Loucy (cell line): Measurements from ENCODE around the gene MLF2.

Experiments used
- EZH2phosphoT487 ChIP-seq: fragments of 200-600 bp; IDR thresholded peaks from 2 replicates; pipeline ENCODE4 v1.6.1; 2018; ENCODE audit warnings: antibody characterized with exemption, mild to moderate bottlenecking, moderate library complexity, borderline replicate concordance
- TF ChIP-seq, protein P1 (sequence below): fragments of 200-600 bp; sonication (generic); conservative IDR thresholded peaks from 2 replicates; pipeline ENCODE4 v1.5.1; 2014; ENCODE audit warnings: mild to moderate bottlenecking, antibody characterized with exemption, low read length

DNA sequence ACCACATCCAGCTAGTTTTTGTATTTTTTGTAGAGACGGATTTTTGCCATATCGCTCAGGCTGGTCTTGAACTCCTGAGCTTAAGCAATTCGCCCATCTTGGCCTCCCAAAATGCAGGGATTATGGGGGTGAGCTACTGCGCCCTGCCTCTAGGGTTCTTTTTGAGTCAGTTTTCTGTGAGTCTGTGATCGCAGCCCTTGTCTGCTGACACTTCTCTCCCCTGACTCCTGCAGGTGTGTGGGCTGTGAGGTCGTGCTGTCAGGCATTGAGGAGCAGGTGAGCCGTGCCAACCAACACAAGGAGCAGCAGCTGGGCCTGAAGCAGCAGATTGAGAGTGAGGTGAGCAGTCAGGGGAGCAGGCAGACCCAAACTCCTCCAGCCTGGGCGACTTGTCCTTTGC lies 22.8 kb downstream of the MLF2 start:
- TF ChIP-seq, protein P1, sequence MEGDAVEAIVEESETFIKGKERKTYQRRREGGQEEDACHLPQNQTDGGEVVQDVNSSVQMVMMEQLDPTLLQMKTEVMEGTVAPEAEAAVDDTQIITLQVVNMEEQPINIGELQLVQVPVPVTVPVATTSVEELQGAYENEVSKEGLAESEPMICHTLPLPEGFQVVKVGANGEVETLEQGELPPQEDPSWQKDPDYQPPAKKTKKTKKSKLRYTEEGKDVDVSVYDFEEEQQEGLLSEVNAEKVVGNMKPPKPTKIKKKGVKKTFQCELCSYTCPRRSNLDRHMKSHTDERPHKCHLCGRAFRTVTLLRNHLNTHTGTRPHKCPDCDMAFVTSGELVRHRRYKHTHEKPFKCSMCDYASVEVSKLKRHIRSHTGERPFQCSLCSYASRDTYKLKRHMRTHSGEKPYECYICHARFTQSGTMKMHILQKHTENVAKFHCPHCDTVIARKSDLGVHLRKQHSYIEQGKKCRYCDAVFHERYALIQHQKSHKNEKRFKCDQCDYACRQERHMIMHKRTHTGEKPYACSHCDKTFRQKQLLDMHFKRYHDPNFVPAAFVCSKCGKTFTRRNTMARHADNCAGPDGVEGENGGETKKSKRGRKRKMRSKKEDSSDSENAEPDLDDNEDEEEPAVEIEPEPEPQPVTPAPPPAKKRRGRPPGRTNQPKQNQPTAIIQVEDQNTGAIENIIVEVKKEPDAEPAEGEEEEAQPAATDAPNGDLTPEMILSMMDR = no peak; the same call in 1 of the 2 replicates
- TF ChIP-seq EZH2phosphoT487 = no peak
